CD4-positive, alpha-beta T cell treated with Interleukin-4 for 4 hours (primary cell): ENCODE data around the gene CISD3.

ENCODE experiments used
- DNase-seq: peaks from one replicate; pipeline ENCODE4 v3.0.0-alpha.2; 2020

Gene CISD3

DNA sequence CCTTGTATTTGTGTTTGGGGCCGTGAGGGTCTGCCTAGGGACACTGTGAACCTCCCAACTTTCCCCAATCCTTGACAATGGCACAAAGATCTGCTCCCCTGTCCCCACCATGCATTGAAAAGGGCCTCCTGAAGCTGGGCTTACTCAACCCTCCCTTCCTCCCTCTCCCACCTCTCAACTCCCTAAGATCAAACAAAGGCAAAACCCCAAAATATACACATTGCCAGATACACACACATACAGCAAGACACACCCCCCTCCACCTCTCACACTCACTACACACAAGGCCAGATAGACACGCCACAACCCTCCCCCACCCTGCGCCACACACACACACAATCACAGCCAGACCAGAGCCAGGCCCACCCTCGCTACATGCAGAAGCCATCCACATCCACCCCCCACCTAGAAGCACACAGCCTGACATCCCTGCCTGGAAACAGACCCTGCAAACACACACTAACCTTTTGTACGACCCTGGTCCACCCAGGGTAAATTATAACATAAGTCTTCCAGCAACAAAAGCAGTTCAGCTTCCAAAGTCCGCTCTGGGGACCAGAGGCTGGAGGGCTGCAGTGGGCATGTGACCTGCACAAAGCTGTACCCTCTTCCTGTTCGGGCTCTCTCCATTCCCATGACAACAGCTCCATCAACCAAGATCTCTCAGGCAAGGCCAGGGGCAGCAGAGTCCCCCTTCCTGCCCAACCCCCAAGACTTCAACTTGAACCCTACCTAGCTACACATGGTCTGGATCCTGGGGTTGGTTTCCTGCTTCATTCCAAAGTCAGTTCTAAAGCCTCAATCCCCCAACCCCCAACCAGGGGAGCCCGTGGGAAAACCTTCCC lies 16.1 kb downstream of the CISD3 start:
- no peak for DNase-seq

DNA sequence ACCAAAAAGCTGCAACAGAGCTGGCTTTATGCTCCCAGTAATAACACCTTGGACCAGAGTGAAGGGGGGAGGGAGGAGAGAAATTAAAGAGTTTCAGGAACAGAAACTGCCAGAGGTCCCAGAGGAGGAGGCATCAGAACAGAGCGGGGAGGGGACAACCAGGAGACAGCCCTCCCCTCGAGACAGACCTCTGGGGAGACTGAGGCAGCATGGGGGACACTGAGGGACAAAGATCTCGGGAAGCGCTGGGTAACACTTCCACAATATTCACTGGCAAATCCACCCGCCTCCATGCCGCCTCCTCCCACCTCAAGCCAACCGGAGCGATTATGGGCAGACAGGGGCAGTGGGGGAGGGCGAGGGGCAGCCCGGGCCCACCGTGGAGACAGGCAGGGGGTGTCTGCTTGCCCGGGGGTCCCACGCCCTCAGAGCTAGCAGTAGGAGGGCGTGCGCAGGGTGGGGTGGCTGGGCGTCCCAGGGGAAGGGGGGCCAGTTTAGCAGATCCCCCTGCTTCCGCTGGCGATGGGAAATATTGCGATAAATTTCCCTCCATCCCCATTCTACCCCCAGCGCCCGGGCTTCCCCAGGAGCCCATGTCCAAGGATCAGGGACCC lies 16.8 kb downstream of the CISD3 start:
- DNase-seq = no peak

DNA sequence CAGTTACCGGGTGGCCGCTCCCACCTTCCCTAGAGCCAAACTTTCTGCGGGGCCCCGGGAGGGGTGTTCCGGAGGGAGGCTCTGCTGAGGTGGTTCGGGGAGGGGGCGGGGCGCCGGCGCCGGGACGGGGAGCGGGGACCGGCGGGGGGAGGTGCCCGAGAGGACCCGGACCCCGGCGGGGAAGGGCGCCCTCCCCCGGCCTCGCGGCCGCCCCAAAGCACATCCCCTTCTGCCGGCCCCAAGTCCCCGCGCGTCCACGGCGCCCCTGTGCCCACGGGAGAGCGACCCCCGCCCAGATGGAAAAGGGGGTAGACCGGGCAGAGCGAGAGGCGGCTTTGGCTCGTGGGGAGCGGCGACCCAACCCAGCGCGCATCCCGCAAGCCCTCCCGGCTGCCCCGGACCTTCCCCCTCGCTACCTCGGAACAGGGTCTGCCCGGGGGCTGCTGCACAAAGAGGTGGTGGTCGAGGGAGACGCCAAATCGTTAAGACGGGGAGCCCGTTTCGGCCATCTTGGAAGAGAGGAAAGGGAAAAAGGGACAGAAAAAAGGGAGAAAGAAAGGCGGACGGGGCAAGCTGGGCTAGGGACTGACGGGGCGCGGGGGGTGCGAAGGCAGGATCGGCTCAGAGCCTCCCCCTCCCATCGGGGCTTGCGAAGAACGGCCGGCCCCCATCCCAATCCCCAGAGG lies 17.5 kb downstream of the CISD3 start:
- DNase-seq = no peak

DNA sequence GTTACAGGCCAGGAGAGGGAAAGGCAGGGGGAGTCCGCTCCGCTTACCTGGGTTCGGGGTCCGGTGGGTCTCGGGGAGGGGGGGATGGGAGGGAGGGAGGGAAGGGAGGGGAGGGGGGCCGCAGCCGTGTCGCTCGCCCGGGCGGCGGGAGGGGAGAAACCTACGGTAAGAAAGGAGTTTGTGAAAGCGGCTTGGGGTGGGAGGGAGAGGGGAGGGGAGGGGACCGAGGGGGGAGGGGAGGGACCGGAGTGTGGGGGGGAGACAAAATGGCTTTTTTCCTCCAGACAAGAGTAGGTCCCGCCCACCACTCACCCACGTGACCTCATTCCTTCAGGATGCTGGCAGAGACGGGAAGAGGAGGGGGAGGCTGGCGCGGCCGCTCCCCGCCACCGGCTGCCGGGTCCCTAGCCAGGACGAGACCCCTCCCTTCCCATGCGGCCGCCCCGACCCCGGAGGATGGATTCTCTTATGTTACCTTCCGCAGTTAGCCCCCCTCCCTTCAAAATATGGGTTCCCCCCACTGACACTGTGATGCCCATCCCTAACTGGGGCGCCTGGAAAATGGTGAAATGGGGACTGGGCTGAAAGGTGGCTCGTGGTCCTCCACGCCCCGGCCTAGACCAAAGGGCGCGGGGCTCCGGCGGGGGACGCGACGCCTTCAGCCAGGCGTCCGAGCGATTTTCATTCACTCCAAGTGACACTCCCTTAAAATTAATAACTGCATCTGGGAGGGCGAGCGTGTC lies 18.2 kb downstream of the CISD3 start, which contains the start of gene PCGF2:
TSS of gene PCGF2 (minus strand) at position 188 of the 743 bp plus-strand sequence. CDS start 7,934 bp downstream, outside the sequence.
- DNase-seq = no peak

DNA sequence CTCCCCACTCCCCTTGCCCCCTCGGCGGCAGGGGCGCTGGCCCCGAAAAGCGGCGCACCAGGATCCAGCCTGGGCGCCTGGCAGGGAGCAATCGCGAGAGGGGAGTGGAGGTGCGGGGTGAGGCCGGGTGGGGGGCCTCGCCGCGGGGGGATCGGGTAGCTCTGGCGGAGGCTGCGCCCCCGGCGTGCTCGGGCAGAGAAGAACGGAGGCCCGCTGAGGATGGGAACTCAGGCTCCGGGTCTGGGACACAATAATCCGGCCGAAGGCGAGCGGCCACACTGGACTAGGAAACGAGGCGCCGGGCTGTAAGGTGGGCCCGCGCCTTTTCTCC lies 18.7 kb downstream of the CISD3 start:
- no peak for DNase-seq

- DNase-seq = no peak
These were observed 19.3 kb downstream of the CISD3 start for GRCh38 chr17:38749223-38750043.

- no peak for DNase-seq
These were observed 19.8 kb downstream of the CISD3 start for GRCh38 chr17:38750044-38750311.

- no peak for DNase-seq
These were observed 20.4 kb downstream of the CISD3 start for GRCh38 chr17:38750312-38751121.

- no peak for DNase-seq
These were observed 21.1 kb downstream of the CISD3 start for GRCh38 chr17:38751144-38751807.

DNA sequence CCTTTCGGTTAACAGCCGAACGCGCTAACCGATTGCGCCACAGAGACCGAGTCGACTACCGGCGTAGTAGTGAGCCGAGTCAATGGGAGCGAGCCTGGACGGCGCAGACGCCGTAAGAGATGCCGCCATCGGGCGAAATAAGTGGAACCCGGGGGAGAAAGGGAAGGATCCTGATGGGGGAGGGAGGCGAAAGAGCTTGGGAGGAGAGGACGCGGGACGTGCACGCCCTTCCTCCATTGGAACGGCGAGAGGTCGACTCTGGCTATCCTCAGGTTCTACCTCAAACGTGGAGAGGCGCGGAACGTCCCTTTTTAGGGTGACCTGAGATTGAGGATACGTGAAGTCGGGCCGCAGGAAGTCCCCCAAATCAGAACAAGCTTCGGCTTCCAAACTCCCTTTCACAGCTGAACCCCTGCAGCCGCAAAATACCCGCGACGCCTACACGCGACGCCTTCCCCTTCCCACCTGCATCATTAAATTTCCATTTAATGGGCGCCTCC lies 21.7 kb downstream of the CISD3 start:
- DNase-seq = peak; percentile 76

DNA sequence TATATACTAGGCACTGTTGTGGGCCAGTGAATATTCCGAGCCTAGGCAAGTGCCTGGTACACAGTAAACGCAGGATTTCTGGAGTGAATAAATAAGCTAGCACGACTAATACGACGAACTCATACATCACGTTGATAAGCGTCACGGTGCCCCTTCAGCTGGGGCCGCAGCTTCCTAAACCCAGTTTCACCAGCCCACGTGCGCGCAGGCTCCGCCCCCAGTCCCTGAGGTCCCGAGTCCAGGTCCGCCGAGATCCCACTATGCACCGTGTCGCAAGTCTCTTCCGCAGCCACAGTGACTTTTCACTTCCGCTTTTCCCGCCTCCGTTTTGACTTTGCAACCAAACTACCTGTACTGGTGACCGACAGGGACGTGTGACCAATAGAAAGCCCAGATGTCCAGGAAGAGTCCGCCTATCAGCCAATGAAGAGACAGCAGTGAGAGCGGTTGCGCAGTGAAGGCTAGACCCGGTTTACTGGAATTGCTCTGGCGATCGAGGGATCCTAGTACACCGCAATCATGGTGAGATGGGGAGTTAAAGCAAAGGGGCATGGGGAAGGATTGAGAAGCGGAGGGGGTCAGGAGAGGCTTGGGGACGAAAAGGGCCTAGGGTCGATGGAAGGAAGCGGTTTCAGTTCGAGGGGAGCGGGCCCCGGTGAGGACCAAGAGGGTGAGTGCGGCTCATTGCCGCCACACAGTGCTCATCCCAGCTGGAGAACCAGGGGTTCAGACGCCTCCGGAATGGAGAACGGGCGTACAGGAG lies 22.3 kb downstream of the CISD3 start, which contains the start of gene PSMB3:
TSS of gene PSMB3 (plus strand) at position 434 of the 763 bp plus-strand sequence. CDS start at position 520, 86 bp downstream.
- peak; percentile 100 for DNase-seq

GRCh38 chr17:38753071-38753506 lies 22.9 kb downstream of the CISD3 start:
- DNase-seq = no peak

DNA sequence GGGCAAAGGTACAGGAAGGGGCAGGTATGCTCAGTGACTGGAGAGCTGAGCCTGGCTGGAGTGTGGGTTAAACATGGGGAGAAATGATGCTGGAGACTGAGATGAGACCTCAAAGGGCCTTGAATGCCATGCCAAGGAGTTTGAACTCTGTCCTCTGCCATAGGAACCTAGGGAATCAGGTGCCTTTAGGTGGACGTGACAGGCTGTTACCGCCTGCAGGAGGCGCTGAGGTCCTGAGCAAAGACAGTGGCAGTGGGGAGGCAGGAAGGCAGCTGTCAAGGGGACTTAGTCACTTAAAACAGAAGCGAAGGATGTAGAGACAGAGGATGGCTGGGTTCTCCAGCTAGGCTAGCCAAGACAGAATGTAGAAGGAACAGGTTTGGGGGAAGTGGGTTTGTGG lies 31.5 kb downstream of the CISD3 start:
- DNase-seq = no peak

DNA sequence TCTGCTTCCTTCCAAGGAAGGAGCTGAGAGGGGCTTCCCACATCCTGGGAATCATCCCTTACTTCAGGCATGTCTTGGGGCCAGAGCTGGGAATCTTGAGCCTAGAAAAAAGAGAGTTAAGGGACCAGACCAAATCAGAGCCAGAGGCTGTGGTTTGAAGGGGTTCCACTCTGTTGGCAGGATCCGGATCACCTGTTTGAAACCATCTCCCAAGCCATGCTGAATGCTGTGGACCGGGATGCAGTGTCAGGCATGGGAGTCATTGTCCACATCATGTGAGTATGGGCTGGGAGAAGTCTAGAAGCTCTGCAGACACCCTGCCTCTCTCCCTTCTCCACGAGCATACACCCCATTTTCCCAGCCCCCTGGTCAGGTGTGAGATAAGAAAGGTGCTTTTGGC lies 32.1 kb downstream of the CISD3 start:
- DNase-seq = no peak

GRCh38 chr17:38766341-38766740 lies 36.2 kb downstream of the CISD3 start:
- DNase-seq = no peak

GRCh38 chr17:38768417-38768816 lies 38.3 kb downstream of the CISD3 start:
- DNase-seq = no peak

- no peak for DNase-seq
These were observed 43.1 kb downstream of the CISD3 start for GRCh38 chr17:38773258-38773657.

GRCh38 chr17:38777641-38778250 lies 47.6 kb downstream of the CISD3 start:
- DNase-seq = no peak

GRCh38 chr17:38779965-38780752 lies 50.0 kb downstream of the CISD3 start:
- no peak for DNase-seq
